SK-N-SH (cell line): Measurements from ENCODE around the gene HSD17B12. TPM values are rescaled to one million over a fixed set of nuclear protein-coding genes. Genes with fewer than 3 reads are reported as not detected.
"Not testable (repeated sequence)": the region's sequence is repeated elsewhere in the genome, so short reads cannot be mapped to it uniquely, and the experiment has no call there.

Source experiments
- CTCF ChIA-PET: fragments of 300-600, 350-600 bp; formaldehyde crosslinking; extraction: SDS; loops from one replicate; lab custom pipeline; 2021; lab: Yijun Ruan, JAX
- POLR2A ChIA-PET: fragments of 350-600 bp; sonication (Branson Sonifier 250); formaldehyde crosslinking; extraction: SDS; loops from one replicate; lab custom pipeline; 2020; ENCODE audit warnings: antibody characterized with exemption, inconsistent platforms; lab: Yijun Ruan, JAX
- DNase-seq: peaks from one replicate; pipeline ENCODE4 v3.0.0; 2012
- H2AFZ ChIP-seq: fragments of 200-600 bp; sonication (generic); 2 replicates; pipeline ENCODE4 v1.8.1; 2016; ENCODE audit warnings: antibody characterized with exemption, mild to moderate bottlenecking, low read depth
- H3F3A ChIP-seq: fragments of 200-600 bp; sonication (generic); replicated peaks from 2 replicates; pipeline ENCODE3; 2016; ENCODE audit warnings: antibody characterized with exemption, mild to moderate bottlenecking; ENCODE audit not compliant: insufficient read depth
- H3K27ac ChIP-seq, 2 experiments: fragments of 200-500 bp in 1 of 2; fragments of 200-600 bp in 1 of 2; sonication (Bioruptor generic) in 1 of 2; sonication (generic), shearing (Covaris generic) in 1 of 2; 2 replicates each; pipeline versions ENCODE4 v1.5.1 to v1.6.1; 2014 to 2016; ENCODE audit warnings: low read depth in 2 of 2, inconsistent platforms in 1 of 2, low read length in 1 of 2, mild to moderate bottlenecking in 1 of 2, mixed read lengths in 1 of 2
- H3K27me3 ChIP-seq: fragments of 200-600 bp; sonication (generic), shearing (Covaris generic); 2 replicates; pipeline ENCODE4 v1.6.1; 2016; ENCODE audit warnings: mixed run types; ENCODE audit not compliant: insufficient read depth
- H3K36me3 ChIP-seq, 2 experiments: fragments of 200-500 bp in 1 of 2; fragments of 200-600 bp in 1 of 2; sonication (Bioruptor generic) in 1 of 2; sonication (generic) in 1 of 2; replicated peaks in 1 of 2; 2 replicates each; pipeline versions ENCODE3 to v1.5.1; 2014 to 2016; ENCODE audit warnings: low read length in 1 of 2, mild to moderate bottlenecking in 1 of 2; ENCODE audit not compliant: insufficient read depth in 2 of 2, control insufficient read depth in 1 of 2
- H3K4me1 ChIP-seq, 2 experiments: fragments of 200-500 bp in 1 of 2; fragments of 200-600 bp in 1 of 2; sonication (Bioruptor generic) in 1 of 2; sonication (generic), shearing (Covaris generic) in 1 of 2; 2 replicates each; pipeline versions ENCODE4 v1.5.1 to v1.6.1; 2014 to 2016; ENCODE audit warnings: low read depth in 1 of 2, low read length in 1 of 2, mixed run types in 1 of 2; ENCODE audit not compliant: insufficient read depth in 2 of 2, control insufficient read depth in 1 of 2
- H3K4me2 ChIP-seq: fragments of 200-600 bp; sonication (generic), shearing (Covaris generic); 2 replicates; pipeline ENCODE4 v1.6.1; 2017; ENCODE audit warnings: mixed run types
- H3K4me3 ChIP-seq, 2 experiments: fragments of 200-500 bp in 1 of 2; fragments of 200-600 bp in 1 of 2; sonication (Bioruptor generic) in 1 of 2; sonication (generic), shearing (Covaris generic) in 1 of 2; 2 replicates each; pipeline versions ENCODE4 v1.5.1 to v1.8.1; 2014 to 2016; ENCODE audit warnings: low read depth in 2 of 2, inconsistent platforms in 1 of 2, low read length in 1 of 2, mild to moderate bottlenecking in 1 of 2, mixed read lengths in 1 of 2, moderate library complexity in 1 of 2
- H3K79me2 ChIP-seq: fragments of 200-600 bp; sonication (generic); 2 replicates; pipeline ENCODE4 v1.8.1; 2017; ENCODE audit warnings: mild to moderate bottlenecking; ENCODE audit not compliant: insufficient read depth
- H3K9ac ChIP-seq: fragments of 200-600 bp; sonication (generic); 2 replicates; pipeline ENCODE4 v1.6.1; 2017; ENCODE audit warnings: mixed run types
- H3K9me2 ChIP-seq: fragments of 200-600 bp; sonication (generic); 2 replicates; pipeline ENCODE4 v1.6.1; 2017; ENCODE audit warnings: mixed run types
- H3K9me3 ChIP-seq: fragments of 200-600 bp; sonication (generic); 2 replicates; pipeline ENCODE4 v1.6.1; 2017; ENCODE audit warnings: mixed run types, mild to moderate bottlenecking, moderate library complexity
- H4K20me1 ChIP-seq: fragments of 200-600 bp; sonication (generic); 2 replicates; pipeline ENCODE4 v1.6.1; 2017; ENCODE audit warnings: mild to moderate bottlenecking, mixed run types; ENCODE audit not compliant: insufficient read depth
- CHD2 ChIP-seq: fragments of 150-350 bp; IDR thresholded peaks from 2 replicates; pipeline ENCODE4 v1.6.1; 2018; ENCODE audit warnings: low read length; ENCODE audit not compliant: partially characterized antibody
- ELF1 ChIP-seq: IDR thresholded peaks from 2 replicates; pipeline ENCODE4 v1.4.0; 2012
- EP300 ChIP-seq, 2 experiments: IDR thresholded peaks; 2 replicates each; pipeline versions ENCODE4 v1.4.0 to v1.6.1; 2012; ENCODE audit warnings: borderline replicate concordance in 1 of 2, low read depth in 1 of 2, low read length in 1 of 2
- EZH2phosphoT487 ChIP-seq: fragments of 200-600 bp; sonication (generic); IDR thresholded peaks from 2 replicates; pipeline ENCODE4 v1.6.1; 2017; ENCODE audit warnings: low read depth, mixed run types, mild to moderate bottlenecking, antibody characterized with exemption, moderate library complexity, borderline replicate concordance
- FOXJ3 ChIP-seq: sonication (generic); formaldehyde crosslinking; IDR thresholded peaks from 2 replicates; pipeline ENCODE4 v1.5.1; 2020; ENCODE audit warnings: mild to moderate bottlenecking, missing genetic modification reagents
- GABPA ChIP-seq: IDR thresholded peaks from 2 replicates; pipeline ENCODE4 v1.4.0; 2012; ENCODE audit warnings: low read depth, mild to moderate bottlenecking
- GATA2 ChIP-seq: sonication (generic); formaldehyde crosslinking; IDR thresholded peaks from 2 replicates; pipeline ENCODE4 v1.5.0; 2020; ENCODE audit warnings: mild to moderate bottlenecking, missing genetic modification reagents
- NRF1 ChIP-seq: IDR thresholded peaks from 2 replicates; pipeline ENCODE4 v1.6.1; 2012; ENCODE audit warnings: low read depth, mild to moderate bottlenecking, low read length
- POLR2AphosphoS5 ChIP-seq: IDR thresholded peaks from 2 replicates; pipeline ENCODE4 v1.6.1; 2012; ENCODE audit warnings: low read depth, low read length
- RCOR1 ChIP-seq: fragments of 150-350 bp; IDR thresholded peaks from 2 replicates; pipeline ENCODE4 v1.6.1; 2017; ENCODE audit warnings: antibody characterized with exemption, low read length
- RFX5 ChIP-seq: IDR thresholded peaks from 2 replicates; pipeline ENCODE4 v1.6.1; 2012; ENCODE audit warnings: mild to moderate bottlenecking, improper control_type of control experiment, low read length
- WGBS: methylation state at CpG from one replicate; pipeline ENCODE4 v1.1.6; 2017; ENCODE audit warnings: low lambda C conversion rate; 5-methylcytosine and 5-hydroxymethylcytosine counted together
- polyA plus RNA-seq, 3 experiments: library from polyadenylated mRNA; depleted of rRNA; stranded (reverse); fragments of >200 nt; gene quantifications; 2 replicates each; pipeline ENCODE4 v1.2.3, GENCODE V29; 2012
- TF ChIP-seq, protein P1 (sequence below): IDR thresholded peaks from 2 replicates; pipeline ENCODE4 v1.4.0; 2012; ENCODE audit warnings: low read depth, borderline replicate concordance

The HSD17B12 gene
- polyA plus RNA-seq, 1 of the 3 experiments (the other 2 are of a cell fraction), result 19.7 TPM

DNA sequence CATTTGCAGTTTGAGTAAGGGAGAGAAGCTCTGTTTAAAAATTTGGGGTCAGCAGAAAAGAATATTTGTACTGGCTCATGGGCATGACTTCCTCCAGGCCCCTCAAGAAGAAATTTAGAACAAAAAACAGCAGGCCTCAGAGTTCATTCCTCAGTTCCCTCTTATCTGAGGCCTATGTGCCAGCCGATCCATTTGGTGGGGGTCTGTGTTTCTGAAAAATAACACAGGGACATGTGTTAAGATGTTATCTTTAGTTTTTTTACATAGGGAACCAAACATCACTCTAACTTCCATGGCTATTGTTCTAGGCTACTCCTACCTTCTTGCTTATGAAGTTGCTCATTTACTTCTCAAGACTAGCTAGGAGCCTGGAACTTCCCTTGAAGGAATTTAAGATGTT lies 16.2 kb upstream of the HSD17B12 start:
- Histone ChIP-seq H3K27me3 (no peaks in the 10 kb centered on the region), H3K9me3 (no peaks in the 10 kb centered on the region), H3K36me3 (no peaks in the 10 kb centered on the region), H2AFZ (no peak overlapping the region), H3F3A (no peaks in the 10 kb centered on the region), H3K4me2 (no peak overlapping the region), H3K79me2 (no peaks in the 10 kb centered on the region), H3K27ac (peak overlapping the region in 1 of 2 experiments; percentile 20; a peak in 1 of 4 replicates), H4K20me1 (no peaks in the 10 kb centered on the region), H3K4me1 (no peaks in the 10 kb centered on the region; a peak in 1 of 4 replicates), H3K9ac (no peak overlapping the region), H3K9me2 (no peaks in the 10 kb centered on the region), H3K4me3 (no peak overlapping the region)
- CTCF ChIA-PET, result no interaction called here
- WGBS, result 19% methylated on average over 1 of the region's 1 CpG
- DNase-seq, result peak; percentile 47
- no peak for TF ChIP-seq ELF1
- TF ChIP-seq NRF1, result no peak
- peak; percentile 37; the same call in 1 of the 2 replicates for TF ChIP-seq RCOR1
- no peak for TF ChIP-seq FOXJ3 (CRISPR knock-in tag)
- TF ChIP-seq CHD2, result no peak
- TF ChIP-seq, protein P1, sequence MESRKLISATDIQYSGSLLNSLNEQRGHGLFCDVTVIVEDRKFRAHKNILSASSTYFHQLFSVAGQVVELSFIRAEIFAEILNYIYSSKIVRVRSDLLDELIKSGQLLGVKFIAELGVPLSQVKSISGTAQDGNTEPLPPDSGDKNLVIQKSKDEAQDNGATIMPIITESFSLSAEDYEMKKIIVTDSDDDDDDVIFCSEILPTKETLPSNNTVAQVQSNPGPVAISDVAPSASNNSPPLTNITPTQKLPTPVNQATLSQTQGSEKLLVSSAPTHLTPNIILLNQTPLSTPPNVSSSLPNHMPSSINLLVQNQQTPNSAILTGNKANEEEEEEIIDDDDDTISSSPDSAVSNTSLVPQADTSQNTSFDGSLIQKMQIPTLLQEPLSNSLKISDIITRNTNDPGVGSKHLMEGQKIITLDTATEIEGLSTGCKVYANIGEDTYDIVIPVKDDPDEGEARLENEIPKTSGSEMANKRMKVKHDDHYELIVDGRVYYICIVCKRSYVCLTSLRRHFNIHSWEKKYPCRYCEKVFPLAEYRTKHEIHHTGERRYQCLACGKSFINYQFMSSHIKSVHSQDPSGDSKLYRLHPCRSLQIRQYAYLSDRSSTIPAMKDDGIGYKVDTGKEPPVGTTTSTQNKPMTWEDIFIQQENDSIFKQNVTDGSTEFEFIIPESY, result no peak
- no peak for TF ChIP-seq POLR2AphosphoS5
- peak; percentile 61; the same call in 1 of the 2 replicates for TF ChIP-seq GATA2 (CRISPR knock-in tag)
- no peak for TF ChIP-seq GABPA
- TF ChIP-seq EZH2phosphoT487, result no peak
- TF ChIP-seq EP300 (IDR thresholded peaks at IDR 0.05; ENCODE audit: borderline replicate concordance in 1 of 2, low read depth in 1 of 2, low read length in 1 of 2), result 0 out of 4 replicates have a peak, but pooled peaks of 1 of the 2 experiments have one; percentile 14
- TF ChIP-seq RFX5, result no peak
- POLR2A ChIA-PET, result no interaction called here

DNA sequence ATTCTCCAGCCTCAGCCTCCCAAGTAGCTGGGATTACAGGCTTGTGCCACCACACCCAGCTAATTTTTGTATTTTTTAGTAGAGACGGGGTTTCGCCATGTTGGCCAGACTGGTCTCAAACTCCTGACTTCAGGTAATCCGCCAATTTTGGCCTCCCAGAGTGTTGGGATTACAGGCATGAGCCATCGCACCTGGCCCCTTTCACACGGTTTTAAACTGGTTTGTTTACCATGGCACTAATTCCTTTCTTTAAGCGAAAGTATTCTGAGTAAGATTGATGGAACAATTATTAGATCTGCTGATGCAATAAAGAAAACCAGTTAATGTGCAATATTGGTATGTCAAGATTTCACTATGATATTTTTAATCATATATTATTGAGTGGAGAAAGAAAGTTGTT lies 9.3 kb upstream of the HSD17B12 start:
- DNase-seq, H3K4me3 ChIP-seq, H3K79me2 ChIP-seq, H3K9ac ChIP-seq, H3K27me3 ChIP-seq, H3F3A ChIP-seq, H3K27ac ChIP-seq, H3K9me3 ChIP-seq, H3K9me2 ChIP-seq, H3K36me3 ChIP-seq, H3K4me2 ChIP-seq, H2AFZ ChIP-seq, H3K4me1 ChIP-seq, H4K20me1 ChIP-seq, POLR2A ChIA-PET: not testable (repeated sequence)
- 72% methylated on average over 6 of the region's 6 CpGs for WGBS
- CTCF ChIA-PET, result interaction anchor here (1.2 kb wide), 1 partner anchor 180 kb away, joined by 3 read pairs; no protein-coding TSS in a partner anchor
